Activated CD8-positive, alpha-beta memory T cell treated with anti-CD3 and anti-CD28 coated beads, Interleukin-2, amount 10 ng/mL, durations not matched to agents 7 days and 5 days (primary cell): ENCODE measurements around the gene MCM5. TPM values are rescaled to one million over a fixed set of nuclear protein-coding genes. Genes with fewer than 3 reads are reported as not detected.
"Not testable (repeated sequence)": the region's sequence is repeated elsewhere in the genome, so short reads cannot be mapped to it uniquely, and the experiment has no call there.

Source experiments
- ATAC-seq: fragments of 150-1000 bp; cut with Tn5 transposase; one replicate; pipeline ENCODE4 v1.10.0; 2021; ENCODE audit warnings: moderate library complexity
- CTCF ChIA-PET: fragments of 350-600 bp; sonication (Branson Sonifier 250); formaldehyde crosslinking; loops from one replicate; lab custom pipeline; 2021; ENCODE audit warnings: antibody characterized with exemption; lab: Charles Lee
- DNase-seq: peaks from one replicate; pipeline ENCODE4 v3.0.0-alpha.2; 2020
- H3K27ac Mint-ChIP-seq: one replicate; pipeline ENCODE4 v1.8.0; 2021; ENCODE audit warnings: mild to moderate bottlenecking, mixed read lengths
- H3K27me3 Mint-ChIP-seq: one replicate; pipeline ENCODE4 v1.8.0; 2021; ENCODE audit warnings: mixed read lengths
- H3K36me3 Mint-ChIP-seq: one replicate; pipeline ENCODE4 v1.8.0; 2021; ENCODE audit warnings: mild to moderate bottlenecking, mixed read lengths
- H3K4me1 Mint-ChIP-seq: one replicate; pipeline ENCODE4 v1.8.0; 2021; ENCODE audit warnings: mixed read lengths
- H3K4me3 Mint-ChIP-seq: one replicate; pipeline ENCODE4 v1.8.0; 2021; ENCODE audit warnings: mild to moderate bottlenecking, moderate library complexity, mixed read lengths
- H3K9me3 Mint-ChIP-seq: one replicate; pipeline ENCODE4 v1.8.0; 2022; ENCODE audit warnings: low read depth, mixed read lengths
- total RNA-seq, 2 experiments: library from RNA; stranded (reverse); gene quantifications; one replicate each; pipeline ENCODE4 v1.2.3, GENCODE V29; 2021

The MCM5 gene
- total RNA-seq, 2 experiments from 2014 or later = 271 to 329 TPM

DNA sequence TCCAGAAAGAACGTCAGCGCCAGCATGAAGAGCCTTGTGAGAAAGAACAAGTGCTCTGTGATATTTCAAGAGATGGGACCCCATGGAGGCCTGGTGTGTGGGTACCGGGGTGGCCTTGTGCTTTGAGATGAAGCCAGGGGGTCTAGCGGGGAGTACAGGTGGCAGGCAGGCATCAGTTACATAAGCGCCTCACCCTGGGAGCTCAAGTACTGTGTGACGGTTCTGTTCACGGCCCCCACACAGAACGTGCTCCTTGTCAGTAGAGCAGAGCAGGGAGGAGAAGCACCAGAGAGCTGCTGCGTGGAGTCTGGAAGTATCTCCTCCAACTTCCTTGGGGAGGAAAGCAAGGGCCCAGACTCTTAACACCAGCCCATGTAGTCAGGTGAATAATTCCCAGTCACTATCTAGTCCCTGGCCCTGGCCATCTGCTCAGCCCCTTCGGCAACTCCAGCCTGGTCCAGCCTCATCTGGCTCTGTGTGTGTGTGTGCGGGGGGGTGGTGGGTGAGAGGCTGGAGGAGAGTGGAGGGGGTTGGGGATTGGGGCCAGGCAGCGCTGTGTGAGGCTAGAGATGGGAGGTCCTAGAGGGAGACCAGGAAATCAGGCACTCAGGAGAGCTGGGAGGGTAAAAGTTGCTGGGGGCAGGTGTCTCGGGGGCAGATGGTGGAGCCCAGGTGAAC is 32.4 kb downstream of the MCM5 start:
- Mint-ChIP-seq H3K27me3 (no peaks in the 10 kb centered on the region), H3K4me3 (no peak overlapping the region), H3K9me3 (no peaks in the 10 kb centered on the region), H3K36me3 (peaks cover 61% of the 10 kb centered on the region), H3K27ac (no peak overlapping the region), H3K4me1 (no peaks in the 10 kb centered on the region)
- ATAC-seq (no peak), DNase-seq (no peak)
- CTCF ChIA-PET = no interaction called here

- Mint-ChIP-seq H3K4me1 (no peaks in the 10 kb centered on the region), H3K36me3 (peaks cover 74% of the 10 kb centered on the region), H3K27me3 (no peaks in the 10 kb centered on the region), H3K4me3 (no peak overlapping the region), H3K9me3 (no peaks in the 10 kb centered on the region), H3K27ac (no peak overlapping the region)
- no peak for DNase-seq
- CTCF ChIA-PET = no interaction called here
- ATAC-seq = no peak
Measured at GRCh38 chr22:35434061-35434710, 34.2 kb downstream of the MCM5 start.

DNA sequence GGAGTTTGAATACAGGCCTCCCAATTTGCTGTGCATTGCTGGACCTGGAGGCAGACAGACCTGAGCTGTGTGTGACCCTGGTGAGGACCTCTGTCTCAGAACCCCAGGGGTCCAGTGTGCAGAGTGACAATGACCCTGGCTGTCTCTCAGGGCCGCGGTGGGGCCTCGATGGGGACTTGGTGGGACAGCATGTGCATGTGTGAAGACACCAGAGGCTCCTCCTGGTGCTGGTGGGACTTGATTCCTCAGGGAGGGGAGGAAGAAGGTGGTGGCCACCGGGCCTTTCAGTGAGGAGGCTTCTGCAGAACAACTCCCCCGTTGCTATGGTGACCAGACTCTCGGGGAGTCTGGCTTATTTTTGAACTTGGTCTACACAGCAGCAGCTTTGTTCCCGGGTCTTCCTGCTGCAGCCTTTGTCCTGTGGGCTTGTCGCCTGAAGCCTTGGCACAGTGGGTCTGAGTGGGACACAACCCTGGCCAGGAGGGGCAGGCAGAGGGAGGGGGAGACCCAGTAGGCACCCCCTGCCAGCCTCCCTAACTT is 35.3 kb downstream of the MCM5 start:
- DNase-seq = no peak
- Mint-ChIP-seq H3K4me3 (no peak overlapping the region), H3K36me3 (peaks cover 68% of the 10 kb centered on the region), H3K9me3 (no peaks in the 10 kb centered on the region), H3K27ac (no peak overlapping the region), H3K27me3 (no peaks in the 10 kb centered on the region), H3K4me1 (no peaks in the 10 kb centered on the region)
- CTCF ChIA-PET = no interaction called here
- no peak for ATAC-seq

GRCh38 chr22:35436421-35436820 is 36.5 kb downstream of the MCM5 start:
- DNase-seq = no peak
- Mint-ChIP-seq H3K9me3 (no peaks in the 10 kb centered on the region), H3K27ac (no peak overlapping the region), H3K4me1 (no peaks in the 10 kb centered on the region), H3K36me3 (peaks cover 63% of the 10 kb centered on the region), H3K27me3 (no peaks in the 10 kb centered on the region), H3K4me3 (no peak overlapping the region)
- CTCF ChIA-PET = interaction anchor here (1.0 kb wide), 1 partner anchor 85 kb away, joined by 3 read pairs; no protein-coding TSS in a partner anchor
- no peak for ATAC-seq

- DNase-seq (peak; percentile 47), ATAC-seq (peak; percentile 20)
- Mint-ChIP-seq H3K36me3 (peaks cover 57% of the 10 kb centered on the region), H3K9me3 (no peaks in the 10 kb centered on the region), H3K4me3 (no peak overlapping the region), H3K27ac (peak overlapping the region; percentile 48), H3K4me1 (no peaks in the 10 kb centered on the region), H3K27me3 (no peaks in the 10 kb centered on the region)
- CTCF ChIA-PET = interaction anchor here (1.0 kb wide), 1 partner anchor 86 kb away, joined by 3 read pairs; no protein-coding TSS in a partner anchor
Measured at GRCh38 chr22:35437049-35437448, 37.1 kb downstream of the MCM5 start.

DNA sequence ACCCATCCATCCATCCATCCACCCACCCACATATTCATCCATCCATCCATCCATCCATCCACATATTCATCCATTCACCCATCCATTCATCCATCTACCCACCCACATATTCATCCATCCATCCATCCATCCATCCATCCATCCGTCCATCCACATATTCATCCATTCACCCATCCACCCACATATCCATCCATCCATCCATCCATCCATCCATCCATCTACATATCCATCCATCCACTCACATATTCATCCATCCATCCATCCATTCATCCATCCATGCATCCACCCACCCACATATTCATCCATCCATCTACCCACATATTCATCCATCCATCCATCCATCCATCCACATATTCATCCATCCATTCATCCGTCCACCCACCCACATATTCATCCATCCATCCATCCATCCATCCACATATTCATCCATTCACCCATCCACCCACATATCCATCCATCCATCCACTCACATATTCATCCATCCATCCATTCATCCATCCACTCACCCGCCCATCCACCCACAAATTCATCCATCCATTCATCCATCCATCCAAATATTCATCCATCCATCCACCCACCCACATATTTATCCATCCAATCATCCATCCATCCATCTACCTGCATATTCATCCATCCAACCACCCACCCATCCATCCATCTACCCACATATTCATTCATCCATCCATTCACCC is 38.9 kb downstream of the MCM5 start:
- H3K27ac Mint-ChIP-seq, CTCF ChIA-PET, H3K9me3 Mint-ChIP-seq, DNase-seq, H3K4me1 Mint-ChIP-seq, H3K4me3 Mint-ChIP-seq, ATAC-seq, H3K27me3 Mint-ChIP-seq: not testable (repeated sequence)
- H3K36me3 Mint-ChIP-seq = peaks cover 41% of the 10 kb centered on the region

- no peaks in the 10 kb centered on the region for H3K4me1 Mint-ChIP-seq
- peaks cover 36% of the 10 kb centered on the region for H3K36me3 Mint-ChIP-seq
- H3K27me3 Mint-ChIP-seq = no peaks in the 10 kb centered on the region
- no peak for DNase-seq
- no peaks in the 10 kb centered on the region for H3K9me3 Mint-ChIP-seq
- ATAC-seq = no peak
- CTCF ChIA-PET = no interaction called here
- no peak overlapping the region for H3K27ac Mint-ChIP-seq
- no peak overlapping the region for H3K4me3 Mint-ChIP-seq
Measured at GRCh38 chr22:35439365-35439717, 39.4 kb downstream of the MCM5 start.

GRCh38 chr22:35440129-35440528 is 40.2 kb downstream of the MCM5 start:
- Mint-ChIP-seq H3K36me3 (peaks cover 32% of the 10 kb centered on the region), H3K4me1 (no peaks in the 10 kb centered on the region), H3K27ac (no peak overlapping the region), H3K9me3 (no peaks in the 10 kb centered on the region), H3K4me3 (no peak overlapping the region), H3K27me3 (no peaks in the 10 kb centered on the region)
- DNase-seq (no peak), ATAC-seq (no peak)
- CTCF ChIA-PET = no interaction called here

GRCh38 chr22:35441489-35442100 is 41.7 kb downstream of the MCM5 start:
- Mint-ChIP-seq H3K4me1 (no peaks in the 10 kb centered on the region), H3K27me3 (no peaks in the 10 kb centered on the region)

DNA sequence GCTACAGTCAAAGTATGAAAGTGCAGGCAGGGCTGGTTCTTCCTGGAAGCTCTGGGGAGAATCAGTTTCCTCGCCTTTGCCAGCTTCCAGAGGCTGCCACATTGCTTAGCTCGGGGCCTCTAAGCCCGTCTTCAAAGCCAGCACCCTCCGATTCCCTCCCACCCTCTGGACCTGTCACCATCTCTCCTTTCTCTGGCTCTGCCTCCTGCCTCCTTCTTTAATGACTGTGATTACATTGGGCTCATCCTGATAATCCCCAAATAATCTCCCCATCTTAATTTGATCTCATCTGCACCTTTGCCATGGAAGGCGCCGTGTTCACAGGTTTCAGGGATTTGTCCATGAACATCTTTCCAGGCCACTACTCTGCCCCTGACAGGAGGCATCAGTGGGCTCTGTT is 42.5 kb downstream of the MCM5 start:
- CTCF ChIA-PET = no interaction called here
- no peak overlapping the region for H3K4me3 Mint-ChIP-seq
- ATAC-seq = no peak
- H3K27me3 Mint-ChIP-seq = no peaks in the 10 kb centered on the region
- H3K4me1 Mint-ChIP-seq = peaks cover 2% of the 10 kb centered on the region
- no peak overlapping the region for H3K27ac Mint-ChIP-seq
- peaks cover 27% of the 10 kb centered on the region for H3K36me3 Mint-ChIP-seq
- no peaks in the 10 kb centered on the region for H3K9me3 Mint-ChIP-seq
- DNase-seq = no peak

More at GRCh38 chr22:35441489-35442100, 41.7 kb downstream of the MCM5 start:
- CTCF ChIA-PET = no interaction called here
- DNase-seq (no peak), ATAC-seq (no peak)
- Mint-ChIP-seq H3K27ac (no peak overlapping the region), H3K36me3 (peaks cover 33% of the 10 kb centered on the region), H3K9me3 (no peaks in the 10 kb centered on the region), H3K4me3 (no peak overlapping the region)

DNA sequence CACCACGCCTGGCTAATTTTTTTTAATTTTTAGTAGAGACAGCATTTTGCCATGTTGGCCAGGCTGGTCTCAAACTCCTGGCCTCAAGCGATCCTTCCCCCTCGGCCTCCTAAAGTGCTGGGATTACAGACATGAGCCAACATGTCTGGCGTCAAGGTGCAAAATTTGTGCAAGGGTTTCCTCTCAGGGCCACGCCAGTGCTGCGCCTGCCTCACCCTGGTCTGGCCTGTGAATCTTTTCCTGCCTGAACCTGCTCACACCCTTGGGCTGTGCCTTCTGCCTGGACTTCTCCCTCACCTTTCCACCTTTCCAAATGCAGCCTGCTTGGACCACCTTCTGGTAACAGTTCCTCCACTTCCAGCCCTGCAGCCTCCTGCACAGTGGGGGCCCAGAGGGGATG is 43.4 kb downstream of the MCM5 start:
- H3K36me3 Mint-ChIP-seq = peaks cover 18% of the 10 kb centered on the region
- H3K4me3 Mint-ChIP-seq = no peak overlapping the region
- H3K9me3 Mint-ChIP-seq = no peaks in the 10 kb centered on the region
- no peak overlapping the region for H3K27ac Mint-ChIP-seq
- ATAC-seq = no peak
- DNase-seq = no peak
- CTCF ChIA-PET = no interaction called here
- no peaks in the 10 kb centered on the region for H3K27me3 Mint-ChIP-seq
- peaks cover 10% of the 10 kb centered on the region for H3K4me1 Mint-ChIP-seq

GRCh38 chr22:35443790-35444684 is 44.1 kb downstream of the MCM5 start:
- no peaks in the 10 kb centered on the region for H3K27me3 Mint-ChIP-seq
- no peak overlapping the region for H3K4me3 Mint-ChIP-seq
- DNase-seq (no peak), ATAC-seq (no peak)
- peaks cover 11% of the 10 kb centered on the region for H3K36me3 Mint-ChIP-seq
- no peaks in the 10 kb centered on the region for H3K9me3 Mint-ChIP-seq
- no peak overlapping the region for H3K27ac Mint-ChIP-seq
- CTCF ChIA-PET = interaction anchor here (0.6 kb wide), 1 partner anchor 65 kb away, joined by 3 read pairs; no protein-coding TSS in a partner anchor
- peaks cover 11% of the 10 kb centered on the region for H3K4me1 Mint-ChIP-seq
